HEK293 (cell line): ENCODE measurements around the gene C6orf136.

Source experiments
- BCL11B ChIP-seq: fragments of 450-650 bp; formaldehyde crosslinking; IDR thresholded peaks from 2 replicates; pipeline ENCODE4 v1.5.1; 2016; ENCODE audit warnings: low read depth, missing biosample characterization, missing genetic modification characterization
- GLI4 ChIP-seq: fragments of 450-650 bp; formaldehyde crosslinking; IDR thresholded peaks from 2 replicates; pipeline ENCODE4 v1.5.1; 2016; ENCODE audit warnings: missing biosample characterization, missing genetic modification characterization
- GLIS1 ChIP-seq: fragments of 450-650 bp; formaldehyde crosslinking; IDR thresholded peaks from 2 replicates; pipeline ENCODE4 v1.5.1; 2016; ENCODE audit warnings: missing biosample characterization, missing genetic modification characterization
- HOXD13 ChIP-seq: sonication (generic); formaldehyde crosslinking; IDR thresholded peaks from 2 replicates; pipeline ENCODE4 v1.8.0; 2022; ENCODE audit warnings: missing genetic modification reagents, borderline replicate concordance
- KLF8 ChIP-seq: fragments of 450-650 bp; formaldehyde crosslinking; IDR thresholded peaks from 2 replicates; pipeline ENCODE4 v1.5.1; 2016; ENCODE audit warnings: missing biosample characterization, missing genetic modification characterization
- OVOL3 ChIP-seq: fragments of 450-650 bp; formaldehyde crosslinking; IDR thresholded peaks from 2 replicates; pipeline ENCODE4 v1.5.1; 2016; ENCODE audit warnings: missing biosample characterization, missing genetic modification characterization
- PRDM6 ChIP-seq: fragments of 450-650 bp; formaldehyde crosslinking; IDR thresholded peaks from 2 replicates; pipeline ENCODE4 v1.5.1; 2017; ENCODE audit warnings: missing biosample characterization, missing genetic modification characterization
- REST ChIP-seq: fragments of 450-650 bp; formaldehyde crosslinking; IDR thresholded peaks from 2 replicates; pipeline ENCODE4 v1.5.1; 2016; ENCODE audit warnings: missing biosample characterization, missing genetic modification characterization
- TRIM28 ChIP-seq: IDR thresholded peaks from 2 replicates; pipeline ENCODE4 v1.6.1; 2011; ENCODE audit warnings: low read length, control low read depth, borderline replicate concordance
- WT1 ChIP-seq: fragments of 450-650 bp; formaldehyde crosslinking; IDR thresholded peaks from 2 replicates; pipeline ENCODE4 v1.5.1; 2016; ENCODE audit warnings: missing biosample characterization, missing genetic modification characterization
- ZBTB17 ChIP-seq: fragments of 450-650 bp; formaldehyde crosslinking; IDR thresholded peaks from 2 replicates; pipeline ENCODE4 v1.5.1; 2016; ENCODE audit warnings: missing biosample characterization, missing genetic modification characterization
- ZBTB21 ChIP-seq: fragments of 450-650 bp; formaldehyde crosslinking; IDR thresholded peaks from 2 replicates; pipeline ENCODE4 v1.5.1; 2017; ENCODE audit warnings: missing biosample characterization, missing genetic modification characterization
- ZNF112 ChIP-seq: fragments of 450-650 bp; formaldehyde crosslinking; IDR thresholded peaks from 2 replicates; pipeline ENCODE4 v1.5.0; 2017; ENCODE audit warnings: missing biosample characterization, missing genetic modification characterization
- ZNF266 ChIP-seq: fragments of 450-650 bp; formaldehyde crosslinking; IDR thresholded peaks from 2 replicates; pipeline ENCODE4 v1.5.1; 2016; ENCODE audit warnings: missing biosample characterization, missing genetic modification characterization, low read depth
- ZNF280D ChIP-seq: fragments of 450-650 bp; formaldehyde crosslinking; IDR thresholded peaks from 2 replicates; pipeline ENCODE4 v1.5.1; 2016; ENCODE audit warnings: missing biosample characterization, missing genetic modification characterization
- ZNF292 ChIP-seq: fragments of 450-650 bp; formaldehyde crosslinking; IDR thresholded peaks from 2 replicates; pipeline ENCODE4 v1.5.1; 2016; ENCODE audit warnings: low read depth, missing biosample characterization, missing genetic modification characterization, borderline replicate concordance
- ZNF324 ChIP-seq: fragments of 450-650 bp; formaldehyde crosslinking; IDR thresholded peaks from 2 replicates; pipeline ENCODE4 v1.5.1; 2016; ENCODE audit warnings: missing biosample characterization, missing genetic modification characterization
- ZNF366 ChIP-seq: fragments of 450-650 bp; formaldehyde crosslinking; conservative IDR thresholded peaks from 2 replicates; pipeline ENCODE4 v1.5.1; 2016; ENCODE audit warnings: missing biosample characterization, missing genetic modification characterization
- ZNF391 ChIP-seq: fragments of 450-650 bp; formaldehyde crosslinking; IDR thresholded peaks from 2 replicates; pipeline ENCODE4 v1.5.1; 2016; ENCODE audit warnings: low read depth, missing biosample characterization, missing genetic modification characterization, borderline replicate concordance
- ZNF394 ChIP-seq: fragments of 450-650 bp; formaldehyde crosslinking; IDR thresholded peaks from 2 replicates; pipeline ENCODE4 v1.5.1; 2016; ENCODE audit warnings: missing biosample characterization, missing genetic modification characterization, mild to moderate bottlenecking, moderate library complexity, borderline replicate concordance
- ZNF398 ChIP-seq: fragments of 450-650 bp; formaldehyde crosslinking; IDR thresholded peaks from 2 replicates; pipeline ENCODE4 v1.5.1; 2017; ENCODE audit warnings: missing biosample characterization, missing genetic modification characterization
- ZNF449 ChIP-seq: fragments of 450-650 bp; formaldehyde crosslinking; IDR thresholded peaks from 2 replicates; pipeline ENCODE4 v1.5.1; 2017; ENCODE audit warnings: missing biosample characterization, mild to moderate bottlenecking, missing genetic modification characterization, moderate library complexity
- ZNF521 ChIP-seq: fragments of 450-650 bp; formaldehyde crosslinking; IDR thresholded peaks from 2 replicates; pipeline ENCODE4 v1.5.1; 2017; ENCODE audit warnings: missing biosample characterization, mild to moderate bottlenecking, missing genetic modification characterization
- ZNF580 ChIP-seq: fragments of 450-650 bp; formaldehyde crosslinking; IDR thresholded peaks from 2 replicates; pipeline ENCODE4 v1.5.1; 2016; ENCODE audit warnings: missing biosample characterization, missing genetic modification characterization
- ZNF623 ChIP-seq: fragments of 450-650 bp; formaldehyde crosslinking; IDR thresholded peaks from 2 replicates; pipeline ENCODE4 v1.5.1; 2016; ENCODE audit warnings: missing biosample characterization, missing genetic modification characterization
- ZNF624 ChIP-seq: fragments of 450-650 bp; formaldehyde crosslinking; IDR thresholded peaks from 2 replicates; pipeline ENCODE4 v1.5.1; 2017; ENCODE audit warnings: missing biosample characterization, missing genetic modification characterization
- ZNF777 ChIP-seq: fragments of 450-650 bp; formaldehyde crosslinking; IDR thresholded peaks from 2 replicates; pipeline ENCODE4 v1.5.1; 2017; ENCODE audit warnings: missing biosample characterization, missing genetic modification characterization, borderline replicate concordance
- ZNF785 ChIP-seq: fragments of 450-650 bp; formaldehyde crosslinking; IDR thresholded peaks from 2 replicates; pipeline ENCODE4 v1.5.1; 2016; ENCODE audit warnings: missing biosample characterization, missing genetic modification characterization

The C6orf136 gene

GRCh38 chr6:30672445-30673253 is 25.7 kb downstream of the C6orf136 start, which contains the start of gene DHX16 (continued):
- peak; percentile 21; the same call in 1 of the 2 replicates for TF ChIP-seq PRDM6
- TF ChIP-seq TRIM28, result peak; percentile 80
- no peak for TF ChIP-seq HOXD13 (CRISPR knock-in tag)
- TF ChIP-seq REST (tag by site-specific recombination), result peak; percentile 69
- TF ChIP-seq ZNF324 (tag by site-specific recombination), result peak; percentile 57; the same call in 1 of the 2 replicates
- TF ChIP-seq GLIS1 (tag by site-specific recombination), result no peak
- no peak for TF ChIP-seq ZNF777 (tag by site-specific recombination)
- TF ChIP-seq KLF8, result peak; percentile 42; the same call in 1 of the 2 replicates
- no peak for TF ChIP-seq ZNF398
- TF ChIP-seq ZNF394, result peak; percentile 73
- no peak for TF ChIP-seq ZNF112 (tag by site-specific recombination)
- no peak; the same call in 1 of the 2 replicates for TF ChIP-seq ZNF623 (tag by site-specific recombination)
- no peak for TF ChIP-seq ZNF624
- 0 out of 2 replicates have a peak, but pooled peaks have one; percentile 8 for TF ChIP-seq GLI4 (tag by site-specific recombination)
- peak; percentile 96 for TF ChIP-seq ZBTB17 (tag by site-specific recombination)
- TF ChIP-seq ZBTB21 (tag by site-specific recombination), result no peak
- TF ChIP-seq ZNF292 (tag by site-specific recombination), result no peak
- TF ChIP-seq ZNF449, result no peak; the same call in 1 of the 2 replicates
- peak; percentile 71 for TF ChIP-seq ZNF366 (tag by site-specific recombination)
- TF ChIP-seq WT1 (tag by site-specific recombination), result no peak
- TF ChIP-seq ZNF280D (tag by site-specific recombination), result no peak
- TF ChIP-seq ZNF580, result peak; percentile 95
- no peak for TF ChIP-seq ZNF785 (tag by site-specific recombination)
- TF ChIP-seq ZNF391, result peak; percentile 76; the same call in 1 of the 2 replicates
- TF ChIP-seq OVOL3 (tag by site-specific recombination), result no peak
- no peak for TF ChIP-seq ZNF266 (tag by site-specific recombination)
- TF ChIP-seq ZNF521, result no peak
- no peak for TF ChIP-seq BCL11B (tag by site-specific recombination)
